SU-DHL-6 (cell line): ENCODE results near the gene PHF14.

Experiments
- CTCF ChIP-seq: fragments of 200-600 bp; sonication (generic); IDR thresholded peaks from one replicate; pipeline ENCODE4 v1.5.1; 2017; ENCODE audit warnings: antibody characterized with exemption, mild to moderate bottlenecking, low read length, moderate library complexity; ENCODE audit not compliant: insufficient read depth, poor library complexity, severe bottlenecking
- EZH2phosphoT487 ChIP-seq: fragments of 200-600 bp; sonication (generic), shearing (Covaris generic); conservative IDR thresholded peaks from 2 replicates; pipeline ENCODE4 v1.6.1; 2018; ENCODE audit warnings: mild to moderate bottlenecking, antibody characterized with exemption, low read length, moderate library complexity, mixed read lengths

DNA sequence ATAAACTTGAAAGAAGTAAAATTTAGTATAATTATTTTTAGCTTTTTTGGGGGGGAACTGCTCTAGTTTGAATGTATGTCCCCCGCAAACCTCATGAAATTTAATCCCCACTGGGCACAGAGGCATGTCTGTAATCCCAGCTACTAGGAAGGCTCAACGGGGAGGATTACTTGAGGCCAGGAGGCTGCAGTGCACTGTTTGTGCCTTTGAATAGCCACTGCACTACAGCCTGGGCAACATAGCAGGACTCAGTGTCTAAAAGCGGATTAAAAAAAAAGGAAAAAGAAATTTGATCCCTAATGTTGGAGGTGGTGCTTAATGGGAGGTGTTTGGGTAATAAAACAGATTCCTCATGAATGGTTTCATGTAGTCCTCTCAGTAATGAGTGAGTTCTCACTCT is 43.1 kb upstream of the PHF14 start:
- TF ChIP-seq CTCF: no peak
- no peak for TF ChIP-seq EZH2phosphoT487
